H1 (cell line): ENCODE data around the gene ARRB1. TPM values are rescaled to one million over a fixed set of nuclear protein-coding genes. Genes with fewer than 3 reads are reported as not detected.

Source experiments
- ATF3 ChIP-seq: IDR thresholded peaks from 2 replicates; pipeline ENCODE4 v1.6.1; 2011; ENCODE audit warnings: low read depth, mild to moderate bottlenecking, low read length; ENCODE audit not compliant: insufficient read depth
- HDAC6 ChIP-seq: IDR thresholded peaks from one replicate; pipeline ENCODE4 v1.7.1; 2012; ENCODE audit warnings: low read depth, mild to moderate bottlenecking, inconsistent platforms, low read length, moderate library complexity
- KDM4A ChIP-seq: IDR thresholded peaks from one replicate; pipeline ENCODE4 v1.7.1; 2012; ENCODE audit warnings: low read depth, mild to moderate bottlenecking, moderate library complexity, low read length, inconsistent platforms; ENCODE audit not compliant: severe bottlenecking
- NRF1 ChIP-seq: IDR thresholded peaks from 2 replicates; pipeline ENCODE4 v1.6.1; 2011; ENCODE audit warnings: mild to moderate bottlenecking, low read depth, low read length, improper control_type of control experiment
- POLR2A ChIP-seq, 2 experiments: IDR thresholded peaks; 1 replicate in 1 of 2; 2 replicates in 1 of 2; pipeline ENCODE4 v1.6.1; 2011; ENCODE audit warnings: low read depth in 2 of 2, low read length in 2 of 2, mild to moderate bottlenecking in 2 of 2; ENCODE audit errors: control extremely low read depth in 1 of 2
- TAF1 ChIP-seq: IDR thresholded peaks from 2 replicates; pipeline ENCODE4 v1.6.1; 2011; ENCODE audit warnings: mild to moderate bottlenecking, low read depth, low read length
- polyA plus RNA-seq, 7 experiments: library from polyadenylated mRNA; depleted of rRNA in 3 of 7; stranded (reverse) in 5 of 7; unstranded in 2 of 7; fragments of >200 nt in 5 of 7; fragments of 200-250 nt in 2 of 7; gene quantifications; 1 replicate in 5 of 7; 2 replicates in 1 of 7; 4 replicates in 1 of 7; pipeline versions ENCODE4 v1.2.1 to v1.2.3, GENCODE V29; 2011 to 2013; ENCODE audit warnings: missing spikeins in 2 of 7, mixed read lengths in 2 of 7
- total RNA-seq: library from RNA; stranded (reverse); fragmentation: NEBNext Ultra II Directional; extraction: Animal tissue kit (Norgen Biotek cat#: 25700); gene quantifications from 2 replicates; pipeline ENCODE4 v1.2.1, GENCODE V29; 2021

ARRB1 gene
- total and polyA plus RNA-seq, 2 of the 8 experiments (the other 6 are each of a cell fraction or from before 2014, with no cell fraction given), result 9.4 to 31.8 TPM

GRCh38 chr11:75349521-75350116 lies 1.8 kb downstream of the ARRB1 start (continued):
- TF ChIP-seq ATF3 (no peak), KDM4A (no peak), TAF1 (no peak), HDAC6 (no peak), NRF1 (no peak), POLR2A (IDR thresholded peaks at IDR 0.05; ENCODE audit: control extremely low read depth in 1 of 2, low read depth in 2 of 2, low read length in 2 of 2) (no peak)
